Lung microvascular endothelial cell (primary cell): ENCODE results near the gene FAM32A. TPM values are rescaled to one million over a fixed set of nuclear protein-coding genes. Genes with fewer than 3 reads are reported as not detected.

Experiments
- total RNA-seq: library from RNA; depleted of rRNA; stranded (reverse); fragments of >200 nt; gene quantifications from 2 replicates; pipeline ENCODE4 v1.2.1, GENCODE V29; 2014

The FAM32A gene
- total RNA-seq, 1 donor from 2014 or later = 119 TPM

Other genes starting within 250 kb of the FAM32A start
- gene OR10H4, start 236.4 kb upstream of the FAM32A start, total RNA-seq = not detected in 2 replicates
- 301 and 363 TPM in 2 replicates for gene TPM4, start 108.9 kb upstream of the FAM32A start, total RNA-seq
- 79.8 and 114 TPM in 2 replicates for gene RAB8A, start 73.5 kb upstream of the FAM32A start, total RNA-seq
- gene HSH2D, start 41.7 kb upstream of the FAM32A start, total RNA-seq = not detected in 2 replicates
- not detected in 2 replicates for gene CIB3, start 11.9 kb upstream of the FAM32A start, total RNA-seq
- 47.7 and 59.3 TPM in 2 replicates for gene AP1M1, start 12.5 kb downstream of the FAM32A start, total RNA-seq
- 2.6 and 10.1 TPM in 2 replicates for gene KLF2, start 139.4 kb downstream of the FAM32A start, total RNA-seq